ENCODE results near the gene RAB32. TPM values are rescaled to one million over a fixed set of nuclear protein-coding genes. Genes with fewer than 3 reads are reported as not detected.

Gene RAB32
- polyA plus RNA-seq, 1 of the 3 experiments (the other 2 are of a cell fraction), result 36.9 TPM

GRCh38 chr6:146601352-146601751 is 57.7 kb downstream of the RAB32 start:
- Histone ChIP-seq H3K4me1 (ENCODE audit: control insufficient read depth in 1 of 2, insufficient read depth in 2 of 2, low read depth in 1 of 2, low read length in 1 of 2) (peaks cover 0 to 5% of the 10 kb centered on the region in 2 experiments; a peak in 1 of 4 replicates), H3K9ac (no peak overlapping the region), H3K4me2 (no peak overlapping the region), H3F3A (replicated peaks; ENCODE audit: insufficient read depth) (no peaks in the 10 kb centered on the region), H3K9me2 (no peaks in the 10 kb centered on the region), H3K27me3 (ENCODE audit: insufficient read depth) (no peaks in the 10 kb centered on the region), H4K20me1 (ENCODE audit: insufficient read depth) (no peaks in the 10 kb centered on the region), H3K4me3 (ENCODE audit: low read depth in 2 of 2, low read length in 1 of 2) (no peak overlapping the region), H3K36me3 (replicated peaks in 1 of 2; ENCODE audit: control insufficient read depth in 1 of 2, insufficient read depth in 2 of 2, low read length in 1 of 2) (no peaks in the 10 kb centered on the region), H3K9me3 (no peaks in the 10 kb centered on the region), H3K27ac (ENCODE audit: low read depth in 2 of 2, low read length in 1 of 2) (no peak overlapping the region), H2AFZ (ENCODE audit: low read depth) (no peak overlapping the region), H3K79me2 (ENCODE audit: insufficient read depth) (no peaks in the 10 kb centered on the region)
- POLR2A ChIA-PET, result no interaction called here
- 48% methylated on average over 4 of the region's 4 CpGs for WGBS (ENCODE audit: low lambda C conversion rate)
- CTCF ChIA-PET, result no interaction called here
- DNase-seq, result no peak
- TF ChIP-seq GABPA (IDR thresholded peaks at IDR 0.05; ENCODE audit: low read depth) (no peak), USF1 (IDR thresholded peaks at IDR 0.05; ENCODE audit: borderline replicate concordance, low read depth) (no peak), FOXM1 (IDR thresholded peaks at IDR 0.05; ENCODE audit: low read depth) (no peak), EP300 (IDR thresholded peaks at IDR 0.05; ENCODE audit: borderline replicate concordance in 1 of 2, low read depth in 1 of 2, low read length in 1 of 2) (no peak)

- no peaks in the 10 kb centered on the region for H3K27me3 ChIP-seq (ENCODE audit: insufficient read depth)
- no peaks in the 10 kb centered on the region for H3K9me2 ChIP-seq
- no peaks in the 10 kb centered on the region for H3F3A ChIP-seq (replicated peaks; ENCODE audit: insufficient read depth)
- no peaks in the 10 kb centered on the region for H3K36me3 ChIP-seq (replicated peaks in 1 of 2; ENCODE audit: control insufficient read depth in 1 of 2, insufficient read depth in 2 of 2, low read length in 1 of 2)
- peaks cover 0 to 5% of the 10 kb centered on the region in 2 experiments; a peak in 1 of 4 replicates for H3K4me1 ChIP-seq (ENCODE audit: control insufficient read depth in 1 of 2, insufficient read depth in 2 of 2, low read depth in 1 of 2, low read length in 1 of 2)
- DNase-seq, result no peak
- WGBS (ENCODE audit: low lambda C conversion rate), result 78% methylated on average over 6 of the region's 6 CpGs
- H3K4me2 ChIP-seq, result no peak overlapping the region
- H3K9me3 ChIP-seq, result no peaks in the 10 kb centered on the region
- no peak overlapping the region for H3K27ac ChIP-seq (ENCODE audit: low read depth in 2 of 2, low read length in 1 of 2)
- ChIA-PET CTCF (no interaction called here), POLR2A (no interaction called here)
- TF ChIP-seq REST (IDR thresholded peaks at IDR 0.05; ENCODE audit: low read depth, low read length) (no peak), MAX (IDR thresholded peaks at IDR 0.05; ENCODE audit: low read depth) (no peak), ZBTB33 (IDR thresholded peaks at IDR 0.05; ENCODE audit: borderline replicate concordance, low read depth) (no peak), IRF3 (IDR thresholded peaks at IDR 0.05; ENCODE audit: low read depth, low read length) (no peak), USF2 (IDR thresholded peaks at IDR 0.05; ENCODE audit: borderline replicate concordance, low read depth, low read length) (no peak), RCOR1 (IDR thresholded peaks at IDR 0.05; ENCODE audit: low read length) (no peak)
- no peak overlapping the region for H2AFZ ChIP-seq (ENCODE audit: low read depth)
- no peaks in the 10 kb centered on the region for H4K20me1 ChIP-seq (ENCODE audit: insufficient read depth)
- H3K79me2 ChIP-seq (ENCODE audit: insufficient read depth), result no peaks in the 10 kb centered on the region
- H3K4me3 ChIP-seq (ENCODE audit: low read depth in 2 of 2, low read length in 1 of 2), result no peak overlapping the region
- no peak overlapping the region for H3K9ac ChIP-seq
Measured at GRCh38 chr6:146602526-146602925, 58.9 kb downstream of the RAB32 start.
